ENCODE measurements around the gene TGM2.

DNA sequence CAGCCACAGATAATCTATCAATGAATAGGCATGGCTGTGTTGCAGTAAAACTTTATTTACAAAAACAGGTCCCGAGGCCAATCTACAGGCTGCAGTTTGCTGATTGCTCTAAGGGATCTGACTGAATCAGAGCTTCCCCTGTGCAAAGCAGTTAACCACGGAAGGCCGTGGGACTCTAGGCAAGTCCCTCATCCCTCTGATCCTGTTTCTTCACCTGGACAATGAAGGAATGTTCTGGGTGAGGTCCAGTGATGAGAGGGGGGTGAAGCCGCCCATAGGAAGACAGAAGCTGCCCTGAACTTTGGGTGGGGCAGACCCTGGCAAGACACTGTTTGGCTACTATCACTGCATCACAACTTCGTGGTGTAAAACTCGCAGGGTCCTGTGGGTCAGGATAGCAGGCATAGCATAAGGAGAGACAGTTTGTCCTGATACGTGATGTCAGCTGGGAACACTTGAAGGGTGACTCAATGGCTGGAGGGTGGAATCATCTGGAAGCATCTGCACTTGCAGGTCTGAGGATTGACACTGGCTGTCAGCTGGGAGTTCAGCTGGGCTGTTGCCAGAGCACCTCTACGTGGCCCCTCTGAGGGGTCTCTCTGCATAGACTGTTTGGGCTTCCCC, 33.3 kb upstream of the TGM2 start:
- TF ChIP-seq, protein P1, sequence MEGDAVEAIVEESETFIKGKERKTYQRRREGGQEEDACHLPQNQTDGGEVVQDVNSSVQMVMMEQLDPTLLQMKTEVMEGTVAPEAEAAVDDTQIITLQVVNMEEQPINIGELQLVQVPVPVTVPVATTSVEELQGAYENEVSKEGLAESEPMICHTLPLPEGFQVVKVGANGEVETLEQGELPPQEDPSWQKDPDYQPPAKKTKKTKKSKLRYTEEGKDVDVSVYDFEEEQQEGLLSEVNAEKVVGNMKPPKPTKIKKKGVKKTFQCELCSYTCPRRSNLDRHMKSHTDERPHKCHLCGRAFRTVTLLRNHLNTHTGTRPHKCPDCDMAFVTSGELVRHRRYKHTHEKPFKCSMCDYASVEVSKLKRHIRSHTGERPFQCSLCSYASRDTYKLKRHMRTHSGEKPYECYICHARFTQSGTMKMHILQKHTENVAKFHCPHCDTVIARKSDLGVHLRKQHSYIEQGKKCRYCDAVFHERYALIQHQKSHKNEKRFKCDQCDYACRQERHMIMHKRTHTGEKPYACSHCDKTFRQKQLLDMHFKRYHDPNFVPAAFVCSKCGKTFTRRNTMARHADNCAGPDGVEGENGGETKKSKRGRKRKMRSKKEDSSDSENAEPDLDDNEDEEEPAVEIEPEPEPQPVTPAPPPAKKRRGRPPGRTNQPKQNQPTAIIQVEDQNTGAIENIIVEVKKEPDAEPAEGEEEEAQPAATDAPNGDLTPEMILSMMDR (IDR thresholded peaks at IDR 0.05): no peak
- TF ChIP-seq POLR2A (IDR thresholded peaks at IDR 0.05): no peak
